ENCODE data around the gene ITPR1.

The ITPR1 gene

DNA sequence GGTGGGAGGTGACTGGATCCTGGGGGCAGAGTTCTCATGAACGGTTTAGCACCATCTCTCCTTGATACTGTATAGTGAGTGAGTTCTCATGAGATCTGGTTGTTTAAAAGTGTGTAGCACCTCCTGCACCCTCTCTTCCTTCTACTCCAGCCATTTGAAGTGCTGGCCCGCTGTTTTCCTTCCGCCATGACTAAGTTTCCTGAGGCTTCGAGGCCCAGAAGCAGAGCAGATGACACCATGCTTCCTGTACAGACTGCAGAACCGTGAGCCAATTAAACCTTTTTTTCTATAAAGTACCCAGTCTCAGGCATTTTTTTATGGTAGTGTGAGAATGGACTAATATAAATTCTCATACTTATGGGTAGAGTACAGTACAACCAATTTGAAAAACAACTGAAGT, 362.5 kb downstream of the ITPR1 start:
- DNase-seq (ENCODE audit: low spot score), result no peak

GRCh38 chr3:4856136-4856535, 363.0 kb downstream of the ITPR1 start:
- no peak for DNase-seq (ENCODE audit: low spot score)

- no peak for DNase-seq (ENCODE audit: low spot score)
Measured at GRCh38 chr3:4856564-4856963, 363.4 kb downstream of the ITPR1 start.

- DNase-seq (ENCODE audit: low spot score), result no peak
Measured at GRCh38 chr3:4856986-4857385, 363.8 kb downstream of the ITPR1 start.

DNA sequence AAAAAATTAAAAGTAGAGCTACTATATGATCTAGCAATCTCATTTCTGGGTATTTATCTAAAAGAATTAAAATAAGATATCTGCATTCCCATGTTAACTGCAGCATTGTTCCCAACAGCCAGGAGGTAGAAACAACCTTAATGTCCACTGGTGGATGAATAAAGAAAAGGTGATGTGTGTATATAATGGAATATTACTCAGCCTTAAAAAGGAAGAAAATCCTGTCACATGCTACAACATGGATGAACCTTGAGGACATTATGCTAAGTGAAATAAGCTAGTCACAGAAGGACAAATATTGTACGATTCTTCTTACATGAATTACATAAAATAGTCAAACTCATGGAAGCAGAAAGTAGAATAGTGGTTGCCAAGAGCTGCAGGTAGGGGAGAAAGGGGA, 366.6 kb downstream of the ITPR1 start:
- no peak for DNase-seq (ENCODE audit: low spot score)

DNA sequence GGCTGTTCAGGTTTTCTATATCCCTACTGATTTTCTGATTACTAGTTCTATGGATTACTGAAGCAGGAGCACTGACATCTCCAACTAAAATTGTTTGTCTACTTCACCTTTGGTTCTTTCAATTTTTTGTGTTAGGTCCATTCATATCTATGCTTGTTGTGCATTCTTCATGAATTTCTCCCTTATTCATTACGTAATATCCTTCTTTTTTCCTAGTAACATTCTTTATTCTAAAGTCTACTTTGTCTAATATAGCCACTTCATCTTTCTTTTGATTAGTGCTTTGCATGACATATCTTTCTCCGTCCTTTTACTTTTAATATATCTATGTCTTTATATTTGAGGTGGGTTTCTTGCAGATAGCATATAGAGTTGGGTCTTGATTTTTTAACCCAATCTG, 369.8 kb downstream of the ITPR1 start:
- no peak for DNase-seq (ENCODE audit: low spot score)

DNA sequence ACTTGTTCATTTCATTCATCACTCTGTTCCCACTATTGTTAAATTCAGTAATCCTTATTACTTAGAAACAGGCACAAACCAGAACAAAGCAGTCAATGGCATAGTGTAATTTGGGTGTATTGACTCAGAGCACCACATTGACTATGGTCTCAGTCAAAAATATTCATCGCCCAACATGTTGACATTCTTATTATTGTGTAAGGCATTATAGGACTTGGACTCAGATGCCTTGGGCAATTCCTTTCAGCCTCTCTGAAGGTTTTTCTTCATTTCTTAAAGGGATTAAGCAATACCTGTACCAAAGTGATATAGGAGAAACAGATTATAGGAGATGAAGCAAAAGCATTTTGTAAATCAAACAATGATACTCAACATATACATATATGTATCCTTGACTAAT, 371.4 kb downstream of the ITPR1 start:
- no peak for DNase-seq (ENCODE audit: low spot score)

- no peak for DNase-seq (ENCODE audit: low spot score)
Measured at GRCh38 chr3:4865714-4866113, 372.6 kb downstream of the ITPR1 start.

GRCh38 chr3:4866866-4867265, 373.7 kb downstream of the ITPR1 start:
- DNase-seq (ENCODE audit: low spot score), result no peak

DNA sequence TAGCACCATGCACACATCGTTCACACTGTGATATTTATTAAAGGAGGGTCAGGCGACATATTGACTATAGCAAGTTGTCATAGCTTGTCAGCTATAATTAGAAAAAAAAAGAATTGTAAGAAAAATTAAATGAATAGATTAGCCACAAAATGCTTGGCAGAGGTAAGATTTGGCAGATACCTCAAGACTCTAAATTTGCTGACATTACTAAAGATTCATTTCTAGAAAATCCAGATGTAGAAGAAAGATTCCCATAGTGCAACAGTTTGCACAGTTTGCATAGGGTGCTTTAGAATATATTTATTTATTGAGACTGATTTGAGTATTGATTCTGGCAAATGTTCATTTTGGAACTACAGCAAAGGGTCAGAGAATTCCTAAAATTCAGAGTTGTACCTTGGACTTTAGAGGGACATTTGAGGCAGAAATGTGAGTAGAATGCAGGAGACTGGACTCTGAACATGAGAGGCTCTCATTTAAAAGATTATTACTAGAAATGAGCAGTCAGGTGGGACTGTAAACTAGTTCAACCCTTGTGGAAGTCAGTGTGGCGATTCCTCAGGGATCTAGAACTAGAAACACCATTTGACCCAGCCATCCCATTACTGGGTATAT, 384.1 kb downstream of the ITPR1 start:
- no peak for DNase-seq (ENCODE audit: low spot score)

- DNase-seq (ENCODE audit: low spot score), result no peak
Measured at GRCh38 chr3:4880850-4881249, 387.7 kb downstream of the ITPR1 start.

- no peak for DNase-seq (ENCODE audit: low spot score)
Measured at GRCh38 chr3:4882548-4882947, 389.4 kb downstream of the ITPR1 start.

- DNase-seq (ENCODE audit: low spot score), result no peak
Measured at GRCh38 chr3:4883011-4883410, 389.9 kb downstream of the ITPR1 start.

- DNase-seq (ENCODE audit: low spot score), result no peak
Measured at GRCh38 chr3:4884888-4885287, 391.7 kb downstream of the ITPR1 start.

- DNase-seq (ENCODE audit: low spot score), result no peak
Measured at GRCh38 chr3:4885316-4885715, 392.2 kb downstream of the ITPR1 start.

- DNase-seq (ENCODE audit: low spot score), result no peak
Measured at GRCh38 chr3:4886448-4886847, 393.3 kb downstream of the ITPR1 start.

DNA sequence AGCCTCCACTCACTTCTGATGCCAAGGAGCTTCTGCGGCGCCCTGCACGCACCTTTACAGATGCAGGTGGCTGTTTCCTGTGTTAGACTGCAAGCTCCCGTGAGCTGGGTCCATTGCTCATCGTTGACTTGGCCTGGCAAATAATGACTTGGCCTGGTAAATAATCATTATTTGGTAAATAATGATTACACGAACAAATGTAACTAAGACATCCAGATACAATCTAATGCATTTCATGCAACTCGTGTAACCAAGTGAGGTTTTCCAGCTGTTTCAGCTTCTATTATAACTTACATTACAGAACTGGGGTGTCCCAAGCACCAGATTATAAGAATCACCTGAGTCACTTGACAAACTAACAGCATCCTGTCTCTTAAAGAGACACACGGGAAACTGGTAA, 394.0 kb downstream of the ITPR1 start:
- DNase-seq (ENCODE audit: low spot score), result no peak

GRCh38 chr3:4888913-4889846, 396.0 kb downstream of the ITPR1 start:
- DNase-seq (ENCODE audit: low spot score), result no peak

DNA sequence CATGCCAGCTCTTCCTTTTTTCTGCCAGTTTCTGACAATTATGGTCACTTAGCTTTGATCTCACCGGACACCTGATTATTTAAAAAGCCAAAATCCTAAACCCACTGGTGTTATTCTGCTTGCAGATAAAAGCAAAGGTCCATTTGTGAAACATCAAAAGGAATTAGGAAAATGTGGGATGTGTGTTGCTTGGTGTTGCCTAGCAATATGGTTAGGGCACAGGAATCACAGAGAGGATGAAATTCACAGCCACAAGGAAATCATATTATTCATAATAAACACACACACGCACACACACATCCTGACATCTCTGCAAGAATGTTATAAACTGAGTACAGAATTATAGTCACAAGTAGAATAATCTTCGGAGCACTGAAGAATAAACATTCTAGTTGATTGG, 396.7 kb downstream of the ITPR1 start:
- DNase-seq (ENCODE audit: low spot score), result no peak

GRCh38 chr3:4894891-4895530, 401.9 kb downstream of the ITPR1 start:
- no peak for DNase-seq (ENCODE audit: low spot score)

- no peak for DNase-seq (ENCODE audit: low spot score)
Measured at GRCh38 chr3:4895838-4896237, 402.7 kb downstream of the ITPR1 start.

Data from NAMALWA (cell line).